DMS 273 treated with DMSO at 0.1 percent for 48 hours (cell line): ENCODE measurements around the gene SMIM43.
"Not testable (repeated sequence)": the region's sequence is repeated elsewhere in the genome, so short reads cannot be mapped to it uniquely, and the experiment has no call there.

Source experiments
- DNase-seq: peaks from one replicate; lab custom pipeline; 2025; lab: John Stamatoyannopoulos, UW

Gene SMIM43

GRCh38 chr4:121736735-121737351 lies 28.1 kb downstream of the SMIM43 start:
- no peak for DNase-seq

DNA sequence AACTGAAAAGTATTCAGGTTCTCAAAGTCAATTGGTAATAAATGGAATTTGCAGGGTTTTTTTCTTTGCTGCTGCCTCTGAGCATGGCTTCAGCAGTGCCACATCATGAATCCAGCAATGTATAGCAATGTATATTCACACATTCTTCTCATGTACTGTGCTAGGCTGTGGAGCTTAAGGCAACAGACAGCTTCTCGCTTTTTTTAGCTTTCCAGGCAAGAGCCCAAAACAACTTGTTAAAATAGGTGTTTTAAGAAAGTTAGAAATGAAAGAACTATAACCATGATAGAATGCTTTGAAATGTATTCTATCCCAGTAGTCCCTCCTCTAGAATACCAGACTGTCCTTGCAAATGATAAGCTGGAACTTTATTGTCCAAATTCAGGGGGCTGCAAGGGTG lies 30.4 kb downstream of the SMIM43 start:
- no peak for DNase-seq

GRCh38 chr4:121733942-121734341 lies 31.0 kb downstream of the SMIM43 start:
- DNase-seq = no peak

GRCh38 chr4:121729753-121730152 lies 35.2 kb downstream of the SMIM43 start:
- DNase-seq = not testable (repeated sequence)

- DNase-seq = no peak
Observed at GRCh38 chr4:121728798-121729226, 36.2 kb downstream of the SMIM43 start.

DNA sequence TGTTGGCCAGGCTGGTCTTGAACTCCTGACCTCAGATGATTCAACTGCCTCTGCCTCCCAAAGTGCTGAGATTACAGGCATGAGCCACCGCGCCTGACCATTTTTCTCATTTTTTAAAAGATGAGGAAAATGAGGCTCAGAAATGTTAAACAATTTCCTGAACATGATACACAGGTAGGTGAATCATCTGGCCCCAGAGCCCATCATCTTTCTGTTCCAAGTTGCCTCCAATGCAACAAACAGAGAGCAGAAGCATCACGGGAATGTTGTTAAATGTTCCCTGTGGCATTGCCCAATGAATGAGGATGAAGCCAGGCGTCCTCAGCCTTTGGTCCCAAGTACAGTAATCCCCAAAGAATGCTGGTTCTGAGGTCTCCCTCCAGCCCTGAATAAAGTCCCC lies 36.9 kb downstream of the SMIM43 start:
- DNase-seq = no peak

- peak; percentile 9 for DNase-seq
Observed at GRCh38 chr4:121726642-121727268, 38.2 kb downstream of the SMIM43 start.

GRCh38 chr4:121724671-121725070 lies 40.3 kb downstream of the SMIM43 start:
- DNase-seq = no peak

DNA sequence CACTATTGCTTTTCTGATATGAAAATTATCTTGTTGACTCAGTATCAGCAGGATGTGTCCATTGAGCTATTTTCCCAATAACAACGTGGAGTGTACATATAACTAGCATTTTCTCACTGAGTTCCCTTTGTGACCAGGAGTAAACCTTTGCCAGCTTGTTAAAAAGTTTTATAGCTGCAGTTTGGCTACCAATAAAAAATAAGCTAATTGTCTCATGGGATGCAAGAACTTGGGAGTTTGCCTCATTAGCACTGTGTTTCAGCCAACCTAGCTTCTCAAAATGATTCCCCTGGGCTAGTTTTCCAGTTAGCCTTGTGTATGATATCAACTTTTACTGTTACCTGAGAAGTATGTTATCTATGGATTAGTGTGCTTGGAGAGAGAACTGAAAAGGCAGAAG lies 43.3 kb downstream of the SMIM43 start:
- no peak for DNase-seq

DNA sequence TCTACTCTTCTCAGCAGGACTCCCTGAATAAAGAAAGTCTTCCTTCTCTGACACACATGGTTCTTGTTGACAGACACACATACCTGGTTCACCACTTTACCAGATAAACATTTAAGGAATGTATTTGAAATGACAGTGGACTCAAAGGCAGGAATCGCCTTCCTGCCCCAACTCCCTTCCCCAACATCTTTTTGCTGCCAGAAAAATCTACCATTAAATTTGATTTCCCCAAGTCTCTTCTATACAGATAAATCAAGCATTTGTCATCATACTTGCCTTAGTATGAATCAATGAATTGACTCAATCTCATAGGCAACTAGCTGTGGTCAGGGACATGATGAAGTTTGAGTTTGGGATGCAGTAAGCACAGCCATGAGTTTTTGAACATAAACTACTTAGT lies 44.9 kb downstream of the SMIM43 start:
- DNase-seq = no peak

DNA sequence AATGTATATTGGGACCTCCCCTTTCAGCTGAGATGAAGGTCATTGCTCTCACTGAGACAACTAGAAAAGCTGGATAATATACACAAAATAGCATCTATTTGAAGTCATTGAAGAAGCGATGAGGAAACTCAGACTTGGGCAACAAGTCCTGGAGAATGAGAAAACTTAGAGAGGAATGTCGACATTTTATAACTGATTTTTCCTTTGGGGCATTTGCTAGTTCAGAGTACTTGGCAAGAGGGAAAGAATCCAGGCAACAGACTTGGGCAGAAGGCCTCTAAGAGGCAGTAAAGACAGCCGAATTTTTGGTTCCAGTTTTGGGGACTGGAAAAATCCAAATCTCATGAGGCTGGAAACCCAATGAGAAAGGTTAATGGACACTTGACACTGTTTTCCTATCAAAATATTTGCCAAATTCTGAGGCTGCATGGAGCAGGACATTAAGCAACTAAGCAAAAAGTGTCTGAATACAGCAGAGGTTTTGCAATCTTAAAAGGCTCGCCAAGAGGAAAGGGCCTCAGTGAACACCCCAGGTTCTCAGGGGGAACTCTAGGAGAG lies 47.2 kb downstream of the SMIM43 start:
- DNase-seq = no peak

DNA sequence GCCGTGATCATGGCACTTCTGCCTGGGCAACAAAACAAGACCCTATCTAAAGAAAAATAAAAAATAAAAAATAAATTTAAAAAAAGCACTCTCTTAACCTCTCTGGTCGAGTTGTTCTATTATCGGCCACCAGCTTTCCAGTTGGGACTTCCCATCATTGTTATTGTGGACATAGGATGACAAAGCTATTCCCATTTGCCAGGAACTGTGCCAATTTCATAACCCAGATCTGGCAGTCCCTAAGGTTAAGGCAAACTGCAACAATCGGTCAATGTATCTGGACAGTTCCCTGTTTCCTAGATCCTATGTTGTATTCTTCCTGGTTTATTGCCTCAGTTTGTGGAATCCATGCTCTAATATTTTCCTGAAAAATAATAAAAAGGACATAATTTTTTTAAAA lies 50.4 kb downstream of the SMIM43 start:
- DNase-seq = no peak

DNA sequence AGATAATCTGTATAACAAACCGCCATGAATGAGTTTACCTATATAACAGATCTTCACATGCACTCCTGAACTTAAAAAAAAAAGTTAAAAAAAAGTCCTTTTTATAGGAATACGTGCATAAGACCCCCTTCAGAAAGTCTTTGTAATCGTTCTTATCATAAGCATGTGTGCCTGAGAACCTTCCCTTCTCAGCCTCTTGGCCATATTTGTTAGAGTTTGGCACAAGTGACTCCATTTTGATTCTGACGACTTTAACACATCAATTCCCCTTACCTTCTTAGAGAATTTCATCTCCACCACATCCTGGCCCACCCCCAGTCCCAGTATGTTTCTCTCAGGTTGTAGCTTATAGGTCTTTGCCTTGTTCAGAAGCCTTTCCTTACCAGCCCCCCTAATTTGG lies 52.2 kb downstream of the SMIM43 start:
- no peak for DNase-seq

DNA sequence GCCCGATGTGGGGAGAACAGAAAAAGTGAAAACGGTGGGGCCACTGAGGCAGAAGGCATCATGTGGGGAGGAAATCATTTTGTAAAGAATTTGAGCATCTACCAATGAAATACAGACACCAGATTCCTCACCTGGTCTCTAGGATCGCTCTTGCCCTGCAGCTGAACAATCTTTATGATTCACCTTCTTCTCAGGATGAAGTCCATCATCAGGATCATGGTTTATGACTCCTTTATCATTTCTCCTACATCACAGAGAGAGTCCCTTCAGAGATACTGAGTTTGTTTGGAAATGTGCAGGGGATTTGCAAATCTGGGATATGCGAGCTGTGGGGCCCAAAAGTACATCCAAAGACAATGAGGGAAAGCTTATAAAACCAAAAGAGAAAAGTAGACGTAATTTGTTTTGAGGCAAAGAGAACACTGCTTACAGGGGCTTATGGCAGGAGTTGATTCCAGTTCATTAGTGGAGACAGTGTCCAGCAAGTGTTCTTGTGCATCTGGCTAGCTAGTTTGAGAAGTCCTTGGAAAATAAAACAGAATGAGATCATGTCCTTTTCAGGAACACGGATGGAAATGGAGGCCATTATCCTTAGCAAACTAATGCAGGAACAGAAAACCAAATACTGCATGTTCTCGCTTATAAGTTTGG lies 52.8 kb downstream of the SMIM43 start:
- DNase-seq = no peak

GRCh38 chr4:121711263-121712000 lies 53.5 kb downstream of the SMIM43 start:
- peak; percentile 21 for DNase-seq

GRCh38 chr4:121709766-121710405 lies 55.1 kb downstream of the SMIM43 start:
- DNase-seq = no peak
